Panc1 (cell line): ENCODE results near the gene TBC1D22A. TPM values are rescaled to one million over a fixed set of nuclear protein-coding genes. Genes with fewer than 3 reads are reported as not detected.

Experiments
- ATAC-seq: fragments of 200-7000 bp; cut with Tn5 transposase; 2 replicates; pipeline ENCODE4 v1.9.1; 2020; ENCODE audit warnings: mild to moderate bottlenecking, moderate library complexity
- BruUV-seq: library from RNA; stranded (reverse); fragments of 400-500 nt; replicated peaks from 2 replicates; lab custom pipeline; 2021; lab: Mats Ljungman, UMichigan
- CTCF ChIA-PET: fragments of 300-600 bp; sonication (Branson Sonifier 250); formaldehyde crosslinking; loops from one replicate; lab custom pipeline; 2022; ENCODE audit warnings: antibody characterized with exemption; lab: Charles Lee
- POLR2A ChIA-PET: fragments of 300-600 bp; sonication (Branson Sonifier 250); formaldehyde crosslinking; loops from one replicate; lab custom pipeline; 2022; ENCODE audit warnings: antibody characterized with exemption; lab: Charles Lee
- DNase-seq: peaks from one replicate; pipeline ENCODE4 v3.0.0-alpha.2; 2010; ENCODE audit warnings: low read depth, low spot score
- H3K27ac ChIP-seq: 2 replicates; pipeline ENCODE4 v1.5.1; 2011; ENCODE audit warnings: mild to moderate bottlenecking, low read length, inconsistent platforms
- H3K27me3 ChIP-seq: fragments of 200-500 bp; sonication (Bioruptor generic); 2 replicates; pipeline ENCODE4 v1.6.0; 2014; ENCODE audit warnings: low read length, inconsistent platforms; ENCODE audit not compliant: control insufficient read depth, insufficient read depth
- H3K36me3 ChIP-seq: fragments of 200-500 bp; sonication (Bioruptor generic); 2 replicates; pipeline ENCODE4 v1.5.1; 2014; ENCODE audit warnings: inconsistent platforms, mild to moderate bottlenecking, low read length, moderate library complexity; ENCODE audit not compliant: control insufficient read depth, insufficient read depth
- H3K4me1 ChIP-seq: 2 replicates; pipeline ENCODE4 v1.5.1; 2011; ENCODE audit warnings: inconsistent platforms, mild to moderate bottlenecking, low read length, moderate library complexity; ENCODE audit not compliant: control insufficient read depth, insufficient read depth
- H3K4me3 ChIP-seq, 2 experiments: 2 replicates each; pipeline ENCODE4 v1.5.1; 2011 to 2012; ENCODE audit warnings: low read depth in 2 of 2, low read length in 2 of 2, mild to moderate bottlenecking in 2 of 2, inconsistent platforms in 1 of 2, moderate library complexity in 1 of 2
- H3K9me3 ChIP-seq: fragments of 200-500 bp; sonication (Bioruptor generic); 2 replicates; pipeline ENCODE4 v1.5.1; 2014; ENCODE audit warnings: low read depth, mild to moderate bottlenecking, inconsistent platforms, low read length, moderate library complexity; ENCODE audit not compliant: control insufficient read depth, insufficient read depth
- POLR2AphosphoS5 ChIP-seq: IDR thresholded peaks from 2 replicates; pipeline ENCODE4 v1.6.1; 2012; ENCODE audit warnings: mild to moderate bottlenecking, low read depth, low read length, moderate library complexity
- SIN3A ChIP-seq: IDR thresholded peaks from 2 replicates; pipeline ENCODE4 v1.6.1; 2012; ENCODE audit warnings: low read depth, mild to moderate bottlenecking, low read length, moderate library complexity, borderline replicate concordance; ENCODE audit not compliant: insufficient read depth
- TCF7L2 ChIP-seq: IDR thresholded peaks from 2 replicates; pipeline ENCODE4 v1.6.1; 2011; ENCODE audit warnings: mild to moderate bottlenecking, low read depth, low read length, inconsistent platforms
- in situ Hi-C: cut with HindIII; loops from 2 replicates; pipeline ENCODE4 v1.10.0; 2016; ENCODE audit warnings: low sequenced_read_pairs, low pct_unique_long_range_greater_than_20kb
- intact Hi-C: fragments of 100-400 bp; cut with micrococcal nuclease; formaldehyde crosslinking; loops from one replicate; pipeline ENCODE4 v1.10.0; 2022; ENCODE audit not compliant: unreplicated experiment
- total RNA-seq: library from RNA; stranded (reverse); gene quantifications from one replicate; pipeline ENCODE4 v1.2.1, GENCODE V29; 2021; ENCODE audit not compliant: unreplicated experiment
- TF ChIP-seq, protein P1 (sequence below): fragments of 450-650 bp; IDR thresholded peaks from 2 replicates; pipeline ENCODE4 v1.5.1; 2017; ENCODE audit warnings: mild to moderate bottlenecking
- TF ChIP-seq, protein P2 (sequence below), 2 experiments: IDR thresholded peaks; 2 replicates each; pipeline ENCODE4 v1.6.1; 2011 to 2012; ENCODE audit warnings: low read depth in 2 of 2, control low read depth in 1 of 2, low read length in 1 of 2, mild to moderate bottlenecking in 1 of 2, moderate library complexity in 1 of 2; ENCODE audit not compliant: insufficient read depth in 1 of 2

Gene TBC1D22A
- total RNA-seq, 1 experiment from 2014 or later: 28.7 TPM

DNA sequence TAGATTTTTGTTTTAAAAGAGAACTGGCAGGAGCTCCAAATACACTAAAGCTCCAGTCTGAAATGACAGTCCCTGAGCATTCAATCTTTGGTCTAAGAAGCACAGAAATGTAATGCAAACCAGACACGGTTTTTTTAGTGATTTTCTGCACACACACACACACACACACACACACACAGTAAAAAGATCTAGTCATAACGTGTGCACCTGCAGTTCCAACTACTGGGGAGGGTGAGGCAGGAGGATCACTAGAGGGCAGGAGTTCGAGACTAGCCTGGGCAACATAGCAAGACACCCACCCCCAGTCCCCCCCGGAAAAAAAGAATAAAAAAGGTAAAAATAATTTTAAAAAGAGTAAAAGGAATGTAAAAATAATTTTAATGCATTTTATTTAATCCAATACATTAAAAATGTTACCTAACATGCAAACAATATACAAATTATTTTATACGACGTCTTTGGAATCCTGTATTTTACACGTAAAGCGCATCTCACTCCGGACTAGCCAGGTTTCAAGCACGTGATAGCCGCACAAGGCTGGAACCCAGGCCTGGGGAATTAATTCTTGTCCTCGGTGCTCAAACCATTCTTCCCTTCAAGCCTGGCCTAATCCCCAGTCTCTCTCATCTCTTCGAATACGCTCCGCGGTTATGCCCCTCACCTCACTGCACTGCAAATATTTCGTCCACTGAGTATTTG is 762 bp upstream of the TBC1D22A start:
- TF ChIP-seq TCF7L2: no peak
- TF ChIP-seq, protein P1, sequence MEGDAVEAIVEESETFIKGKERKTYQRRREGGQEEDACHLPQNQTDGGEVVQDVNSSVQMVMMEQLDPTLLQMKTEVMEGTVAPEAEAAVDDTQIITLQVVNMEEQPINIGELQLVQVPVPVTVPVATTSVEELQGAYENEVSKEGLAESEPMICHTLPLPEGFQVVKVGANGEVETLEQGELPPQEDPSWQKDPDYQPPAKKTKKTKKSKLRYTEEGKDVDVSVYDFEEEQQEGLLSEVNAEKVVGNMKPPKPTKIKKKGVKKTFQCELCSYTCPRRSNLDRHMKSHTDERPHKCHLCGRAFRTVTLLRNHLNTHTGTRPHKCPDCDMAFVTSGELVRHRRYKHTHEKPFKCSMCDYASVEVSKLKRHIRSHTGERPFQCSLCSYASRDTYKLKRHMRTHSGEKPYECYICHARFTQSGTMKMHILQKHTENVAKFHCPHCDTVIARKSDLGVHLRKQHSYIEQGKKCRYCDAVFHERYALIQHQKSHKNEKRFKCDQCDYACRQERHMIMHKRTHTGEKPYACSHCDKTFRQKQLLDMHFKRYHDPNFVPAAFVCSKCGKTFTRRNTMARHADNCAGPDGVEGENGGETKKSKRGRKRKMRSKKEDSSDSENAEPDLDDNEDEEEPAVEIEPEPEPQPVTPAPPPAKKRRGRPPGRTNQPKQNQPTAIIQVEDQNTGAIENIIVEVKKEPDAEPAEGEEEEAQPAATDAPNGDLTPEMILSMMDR: no peak
- in situ Hi-C loops: no loop called here
- no peak for DNase-seq
- no peaks in the 10 kb centered on the region for H3K9me3 ChIP-seq
- H3K27me3 ChIP-seq: no peaks in the 10 kb centered on the region
- H3K36me3 ChIP-seq: peaks cover 2% of the 10 kb centered on the region; the same call in 1 of the 2 replicates
- H3K4me1 ChIP-seq: peaks cover 26% of the 10 kb centered on the region
- no peak for ATAC-seq
- TSS peak; percentile 99 for BruUV-seq
- POLR2A ChIA-PET: no interaction called here
- CTCF ChIA-PET: interaction anchor here (0.6 to 1.4 kb wide), 3 partner anchors 23 to 50 kb away, joined by 3 to 5 read pairs (median 3); no protein-coding TSS in a partner anchor
- peak overlapping the region; percentile 69 to 96 for H3K4me3 ChIP-seq
- intact Hi-C loops: no loop called here
- peak overlapping the region; percentile 94 for H3K27ac ChIP-seq

DNA sequence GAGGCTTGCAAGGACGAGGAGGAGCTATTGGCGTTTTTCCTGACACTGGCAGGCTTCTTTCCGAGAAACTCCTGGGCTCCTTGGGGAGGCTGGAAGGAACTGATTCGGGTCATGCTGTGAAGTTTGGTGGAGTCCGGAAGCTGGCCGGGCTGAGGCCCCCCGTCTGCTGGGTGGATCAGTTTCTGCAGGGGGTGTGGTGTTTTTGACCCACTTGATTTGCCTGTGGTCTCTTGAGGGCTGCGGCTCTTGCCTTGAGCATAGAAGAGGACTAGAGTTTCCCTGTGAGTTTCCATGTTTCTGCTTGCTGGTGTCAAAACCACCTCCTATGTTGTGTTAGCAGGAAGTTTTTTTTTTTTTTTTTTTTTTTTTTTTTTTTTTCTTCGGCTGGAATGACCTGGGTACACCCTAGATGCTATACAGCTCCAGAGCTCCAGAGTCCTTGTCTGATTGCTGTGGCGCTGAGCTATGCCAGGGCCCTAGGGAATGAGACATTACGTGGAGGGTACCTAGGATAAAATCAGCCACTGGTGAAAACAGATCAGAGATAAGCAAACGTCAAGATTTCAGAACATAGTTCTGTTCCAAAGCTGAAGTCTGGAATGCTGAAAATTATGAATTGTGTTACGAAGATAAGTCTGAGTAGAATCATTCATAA is 728 bp downstream of the TBC1D22A start:
- no peak for ATAC-seq
- CTCF ChIA-PET: interaction anchor here (1.4 kb wide), 1 partner anchor 38 kb away, joined by 3 read pairs; no protein-coding TSS in a partner anchor
- in situ Hi-C loops (no loop called here), intact Hi-C loops (no loop called here)
- Histone ChIP-seq H3K9me3 (no peaks in the 10 kb centered on the region), H3K27me3 (no peaks in the 10 kb centered on the region), H3K4me3 (peak overlapping the region; percentile 69 to 96), H3K4me1 (peaks cover 25% of the 10 kb centered on the region), H3K27ac (peak overlapping the region; percentile 94), H3K36me3 (peaks cover 2% of the 10 kb centered on the region; the same call in 1 of the 2 replicates)
- TF ChIP-seq, protein P1: no peak
- TF ChIP-seq TCF7L2 (no peak), POLR2AphosphoS5 (no peak), SIN3A (no peak)
- TF ChIP-seq, protein P2, sequence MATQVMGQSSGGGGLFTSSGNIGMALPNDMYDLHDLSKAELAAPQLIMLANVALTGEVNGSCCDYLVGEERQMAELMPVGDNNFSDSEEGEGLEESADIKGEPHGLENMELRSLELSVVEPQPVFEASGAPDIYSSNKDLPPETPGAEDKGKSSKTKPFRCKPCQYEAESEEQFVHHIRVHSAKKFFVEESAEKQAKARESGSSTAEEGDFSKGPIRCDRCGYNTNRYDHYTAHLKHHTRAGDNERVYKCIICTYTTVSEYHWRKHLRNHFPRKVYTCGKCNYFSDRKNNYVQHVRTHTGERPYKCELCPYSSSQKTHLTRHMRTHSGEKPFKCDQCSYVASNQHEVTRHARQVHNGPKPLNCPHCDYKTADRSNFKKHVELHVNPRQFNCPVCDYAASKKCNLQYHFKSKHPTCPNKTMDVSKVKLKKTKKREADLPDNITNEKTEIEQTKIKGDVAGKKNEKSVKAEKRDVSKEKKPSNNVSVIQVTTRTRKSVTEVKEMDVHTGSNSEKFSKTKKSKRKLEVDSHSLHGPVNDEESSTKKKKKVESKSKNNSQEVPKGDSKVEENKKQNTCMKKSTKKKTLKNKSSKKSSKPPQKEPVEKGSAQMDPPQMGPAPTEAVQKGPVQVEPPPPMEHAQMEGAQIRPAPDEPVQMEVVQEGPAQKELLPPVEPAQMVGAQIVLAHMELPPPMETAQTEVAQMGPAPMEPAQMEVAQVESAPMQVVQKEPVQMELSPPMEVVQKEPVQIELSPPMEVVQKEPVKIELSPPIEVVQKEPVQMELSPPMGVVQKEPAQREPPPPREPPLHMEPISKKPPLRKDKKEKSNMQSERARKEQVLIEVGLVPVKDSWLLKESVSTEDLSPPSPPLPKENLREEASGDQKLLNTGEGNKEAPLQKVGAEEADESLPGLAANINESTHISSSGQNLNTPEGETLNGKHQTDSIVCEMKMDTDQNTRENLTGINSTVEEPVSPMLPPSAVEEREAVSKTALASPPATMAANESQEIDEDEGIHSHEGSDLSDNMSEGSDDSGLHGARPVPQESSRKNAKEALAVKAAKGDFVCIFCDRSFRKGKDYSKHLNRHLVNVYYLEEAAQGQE (IDR thresholded peaks at IDR 0.05; ENCODE audit: insufficient read depth in 1 of 2, low read depth in 2 of 2, low read length in 1 of 2): no peak
- POLR2A ChIA-PET: no interaction called here
- DNase-seq: no peak
- TSS peak; percentile 83 for BruUV-seq
